K562 (cell line): Measurements from ENCODE around the gene ZKSCAN5. TPM values are rescaled to one million over a fixed set of nuclear protein-coding genes. Genes with fewer than 3 reads are reported as not detected.

Experiments used
- BMI1 ChIP-seq: fragments of 150-350 bp; IDR thresholded peaks from 2 replicates; pipeline ENCODE4 v1.6.1; 2014; ENCODE audit warnings: low read length
- CBX5 ChIP-seq: IDR thresholded peaks from 2 replicates; pipeline ENCODE4 v1.6.1; 2014; ENCODE audit warnings: low read depth, borderline replicate concordance
- FUS ChIP-seq: fragments of 200-400 bp; formaldehyde crosslinking; optimal IDR thresholded peaks from 2 replicates; pipeline ENCODE3; 2017; ENCODE audit warnings: low read depth, low read length
- GMEB1 ChIP-seq: fragments of 250-450 bp; sonication (Bioruptor Pico); IDR thresholded peaks from 2 replicates; pipeline ENCODE4 v1.4.0; 2020; ENCODE audit warnings: mild to moderate bottlenecking
- HMG20B ChIP-seq: fragments of 250-450 bp; sonication (Bioruptor Pico); IDR thresholded peaks from 2 replicates; pipeline ENCODE4 v1.5.0; 2021; ENCODE audit warnings: mild to moderate bottlenecking
- HNRNPK ChIP-seq: fragments of 200-400 bp; formaldehyde crosslinking; IDR thresholded peaks from one replicate; pipeline ENCODE4 v1.6.1; 2018; ENCODE audit warnings: mild to moderate bottlenecking, low read depth, low read length; ENCODE audit not compliant: poor library complexity, severe bottlenecking
- HNRNPUL1 ChIP-seq: fragments of 200-400 bp; formaldehyde crosslinking; IDR thresholded peaks from 2 replicates; pipeline ENCODE4 v1.6.1; 2017; ENCODE audit warnings: low read length
- MAFG ChIP-seq: fragments of 450-650 bp; conservative IDR thresholded peaks from 2 replicates; pipeline ENCODE4 v1.6.1; 2016; ENCODE audit warnings: missing genetic modification characterization, missing compliant biosample characterization
- NR2F6 ChIP-seq: fragments of 450-650 bp; formaldehyde crosslinking; IDR thresholded peaks from 2 replicates; pipeline ENCODE4 v1.4.0; 2020; ENCODE audit warnings: mild to moderate bottlenecking
- NR3C1 ChIP-seq: sonication (generic); formaldehyde crosslinking; IDR thresholded peaks from 2 replicates; pipeline ENCODE4 v1.8.1; 2022; ENCODE audit warnings: missing genetic modification reagents
- POLR3A ChIP-seq: IDR thresholded peaks from 2 replicates; pipeline ENCODE4 v1.6.1; 2011; ENCODE audit warnings: borderline replicate concordance, mild to moderate bottlenecking, moderate library complexity; ENCODE audit not compliant: insufficient read length, insufficient read depth; ENCODE audit errors: extremely low read depth
- PTTG1 ChIP-seq: fragments of 450-650 bp; IDR thresholded peaks from 2 replicates; pipeline ENCODE4 v1.6.1; 2016; ENCODE audit warnings: low read depth, mild to moderate bottlenecking, missing genetic modification characterization, missing compliant biosample characterization
- SMAD4 ChIP-seq: fragments of 250-450 bp; sonication (Bioruptor Pico); conservative IDR thresholded peaks from 2 replicates; pipeline ENCODE4 v1.8.0; 2021; ENCODE audit warnings: inconsistent platforms, mild to moderate bottlenecking, moderate library complexity
- STAG1 ChIP-seq: sonication (generic); formaldehyde crosslinking; IDR thresholded peaks from 2 replicates; pipeline ENCODE4 v1.5.0; 2020; ENCODE audit warnings: missing genetic modification reagents, borderline replicate concordance
- ZBTB33 ChIP-seq: sonication (generic); formaldehyde crosslinking; IDR thresholded peaks from 2 replicates; pipeline ENCODE4 v1.8.1; 2023; ENCODE audit warnings: mild to moderate bottlenecking, missing genetic modification reagents
- ZKSCAN3 ChIP-seq: fragments of 250-450 bp; sonication (Bioruptor Pico); IDR thresholded peaks from 2 replicates; pipeline ENCODE4 v1.4.0; 2020
- ZNF512 ChIP-seq: IDR thresholded peaks from 2 replicates; pipeline ENCODE4 v1.6.1; 2016; ENCODE audit warnings: missing genetic modification characterization, missing compliant biosample characterization
- polyA plus RNA-seq, 8 experiments: library from polyadenylated mRNA; depleted of rRNA in 4 of 8; stranded (reverse) in 5 of 8; unstranded in 3 of 8; fragments of >200 nt; fragmentation: Nextera tagmentation in 2 of 8; fragmentation: Illumina TruSeq in 1 of 8; extraction: Ambion mirVana in 2 of 8; extraction: Trizol in 1 of 8; gene quantifications; 2 replicates each; pipeline versions ENCODE4 v1.2.1 to v1.2.3, GENCODE V29; 2011 to 2014; ENCODE audit warnings: inconsistent platforms in 1 of 8, missing spikeins in 1 of 8
- total RNA-seq, 7 experiments: library from RNA; depleted of rRNA in 6 of 7; stranded (reverse); fragments of >200 nt in 6 of 7; fragmentation: Illumina TruSeq in 2 of 7; extraction: Trizol in 2 of 7; gene quantifications; 2 replicates each; pipeline versions ENCODE4 v1.2.1 to v1.2.3, GENCODE V29; 2011 to 2021; ENCODE audit warnings: low replicate concordance in 1 of 7
- TF ChIP-seq, protein P1 (sequence below), 3 experiments: fragments of 200-800 bp in 1 of 3; fragments of 250-450 bp in 1 of 3; fragments of 450-650 bp in 1 of 3; sonication (Bioruptor Pico) in 1 of 3; sonication (Bioruptor generic) in 1 of 3; formaldehyde crosslinking in 1 of 3; IDR thresholded peaks; 2 replicates each; pipeline versions ENCODE4 v1.6.1 to v1.8.0; 2016 to 2022; ENCODE audit warnings: mild to moderate bottlenecking in 2 of 3, missing genetic modification characterization in 2 of 3, missing compliant biosample characterization in 1 of 3, moderate library complexity in 1 of 3

Gene ZKSCAN5
- total and polyA plus RNA-seq, 9 of the 15 experiments (the other 6 are each of a cell fraction or from before 2014, with no cell fraction given), result 4.2 to 19.0 (median 15.0) TPM

- no peak for TF ChIP-seq HNRNPUL1
- no peak for TF ChIP-seq HMG20B (CRISPR knock-in tag)
- no peak for TF ChIP-seq POLR3A
- TF ChIP-seq ZNF512 (tag), result no peak
- TF ChIP-seq SMAD4, result 0 out of 2 replicates have a peak, but pooled peaks have one; percentile 16
- TF ChIP-seq GMEB1 (CRISPR knock-in tag), result peak; percentile 48
- TF ChIP-seq, protein P1, sequence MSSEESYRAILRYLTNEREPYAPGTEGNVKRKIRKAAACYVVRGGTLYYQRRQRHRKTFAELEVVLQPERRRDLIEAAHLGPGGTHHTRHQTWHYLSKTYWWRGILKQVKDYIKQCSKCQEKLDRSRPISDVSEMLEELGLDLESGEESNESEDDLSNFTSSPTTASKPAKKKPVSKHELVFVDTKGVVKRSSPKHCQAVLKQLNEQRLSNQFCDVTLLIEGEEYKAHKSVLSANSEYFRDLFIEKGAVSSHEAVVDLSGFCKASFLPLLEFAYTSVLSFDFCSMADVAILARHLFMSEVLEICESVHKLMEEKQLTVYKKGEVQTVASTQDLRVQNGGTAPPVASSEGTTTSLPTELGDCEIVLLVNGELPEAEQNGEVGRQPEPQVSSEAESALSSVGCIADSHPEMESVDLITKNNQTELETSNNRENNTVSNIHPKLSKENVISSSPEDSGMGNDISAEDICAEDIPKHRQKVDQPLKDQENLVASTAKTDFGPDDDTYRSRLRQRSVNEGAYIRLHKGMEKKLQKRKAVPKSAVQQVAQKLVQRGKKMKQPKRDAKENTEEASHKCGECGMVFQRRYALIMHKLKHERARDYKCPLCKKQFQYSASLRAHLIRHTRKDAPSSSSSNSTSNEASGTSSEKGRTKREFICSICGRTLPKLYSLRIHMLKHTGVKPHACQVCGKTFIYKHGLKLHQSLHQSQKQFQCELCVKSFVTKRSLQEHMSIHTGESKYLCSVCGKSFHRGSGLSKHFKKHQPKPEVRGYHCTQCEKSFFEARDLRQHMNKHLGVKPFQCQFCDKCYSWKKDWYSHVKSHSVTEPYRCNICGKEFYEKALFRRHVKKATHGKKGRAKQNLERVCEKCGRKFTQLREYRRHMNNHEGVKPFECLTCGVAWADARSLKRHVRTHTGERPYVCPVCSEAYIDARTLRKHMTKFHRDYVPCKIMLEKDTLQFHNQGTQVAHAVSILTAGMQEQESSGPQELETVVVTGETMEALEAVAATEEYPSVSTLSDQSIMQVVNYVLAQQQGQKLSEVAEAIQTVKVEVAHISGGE (CRISPR knock-in tag; IDR thresholded peaks at IDR 0.05), result peak in 2 of 3 experiments; percentile 8 to 92; a peak in 2 of 6 replicates
- TF ChIP-seq FUS, result no peak
- TF ChIP-seq MAFG (tag), result no peak
- no peak for TF ChIP-seq STAG1 (CRISPR knock-in tag)
- TF ChIP-seq CBX5, result no peak
- no peak for TF ChIP-seq NR3C1 (CRISPR knock-in tag)
- TF ChIP-seq PTTG1 (tag), result no peak
- TF ChIP-seq ZKSCAN3 (CRISPR knock-in tag), result no peak
- no peak for TF ChIP-seq BMI1
- TF ChIP-seq HNRNPK, result no peak
- TF ChIP-seq NR2F6 (CRISPR knock-in tag), result no peak
- no peak for TF ChIP-seq ZBTB33 (CRISPR knock-in tag)
Measured at GRCh38 chr7:99499721-99500636, 4.5 kb upstream of the ZKSCAN5 start, which contains the start of gene ZNF394 (continued).
